Glomerular visceral epithelial cell (primary cell): ENCODE results near the gene OTOG.

Experiments
- DNase-seq: peaks from one replicate; pipeline ENCODE4 v3.0.0-alpha.2; 2016; ENCODE audit errors: extremely low spot score

The OTOG gene

GRCh38 chr11:17517186-17517585 lies 29.9 kb upstream of the OTOG start:
- no peak for DNase-seq

GRCh38 chr11:17518366-17518765 lies 28.7 kb upstream of the OTOG start:
- DNase-seq = no peak

GRCh38 chr11:17519061-17519885 lies 27.8 kb upstream of the OTOG start:
- DNase-seq = no peak

GRCh38 chr11:17521106-17521900 lies 25.8 kb upstream of the OTOG start:
- DNase-seq = no peak

- no peak for DNase-seq
Measured at GRCh38 chr11:17522655-17523054, 24.4 kb upstream of the OTOG start.

GRCh38 chr11:17524221-17524620 lies 22.8 kb upstream of the OTOG start:
- DNase-seq = no peak

- peak; percentile 5 for DNase-seq
Measured at GRCh38 chr11:17525570-17525969, 21.5 kb upstream of the OTOG start.

- no peak for DNase-seq
Measured at GRCh38 chr11:17526326-17526725, 20.7 kb upstream of the OTOG start.

GRCh38 chr11:17526931-17527627 lies 20.0 kb upstream of the OTOG start:
- DNase-seq = no peak

- no peak for DNase-seq
Measured at GRCh38 chr11:17527628-17527995, 19.4 kb upstream of the OTOG start.

GRCh38 chr11:17528181-17528691 lies 18.8 kb upstream of the OTOG start:
- DNase-seq = peak; percentile 28

- DNase-seq = no peak
Measured at GRCh38 chr11:17528906-17529843, 17.9 kb upstream of the OTOG start.

- DNase-seq = no peak
Measured at GRCh38 chr11:17529844-17530185, 17.2 kb upstream of the OTOG start.

GRCh38 chr11:17531071-17531600 lies 15.9 kb upstream of the OTOG start:
- no peak for DNase-seq

GRCh38 chr11:17531636-17532113 lies 15.4 kb upstream of the OTOG start:
- DNase-seq = no peak

- no peak for DNase-seq
Measured at GRCh38 chr11:17532784-17533183, 14.3 kb upstream of the OTOG start.

GRCh38 chr11:17533341-17533740 lies 13.7 kb upstream of the OTOG start:
- no peak for DNase-seq

GRCh38 chr11:17533778-17534415 lies 13.2 kb upstream of the OTOG start:
- DNase-seq = no peak

- DNase-seq = no peak
Measured at GRCh38 chr11:17535488-17535887, 11.6 kb upstream of the OTOG start.

- DNase-seq = no peak
Measured at GRCh38 chr11:17537261-17537660, 9.8 kb upstream of the OTOG start.
